ENCODE measurements around the gene TKFC. TPM values are rescaled to one million over a fixed set of nuclear protein-coding genes. Genes with fewer than 3 reads are reported as not detected.

The TKFC gene
- total and polyA plus RNA-seq, 12 donors, result 66.9 to 603 (median 252) TPM

DNA sequence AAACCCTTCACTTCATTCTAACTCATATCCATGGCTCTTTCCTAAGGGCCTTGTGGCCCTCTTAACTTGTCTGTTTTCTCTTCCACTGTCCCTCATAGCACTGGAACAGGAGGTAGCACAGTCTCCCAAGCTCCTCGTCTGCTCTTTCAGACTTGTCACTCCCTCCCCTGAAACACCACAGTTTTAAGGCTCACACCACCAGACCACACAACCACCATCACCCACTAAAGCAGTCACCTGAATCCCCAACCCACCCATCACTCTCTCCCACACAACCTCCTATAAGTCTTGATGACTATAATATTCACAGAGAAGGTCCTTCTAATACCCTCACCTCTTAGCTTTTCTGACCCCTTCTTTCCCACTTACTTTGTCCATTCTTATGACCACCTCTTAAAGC lies 26.8 kb upstream of the TKFC start:
- WGBS, 4 donors, result 89 to 95% (median 91%) methylated on average over 1 of the region's 1 CpG
- Histone ChIP-seq H3K27me3 (no peaks in the 10 kb centered on the region), H3K27ac (no peak overlapping the region), H3K4me1 (replicated peaks in 1 of 2) (no peaks in the 10 kb centered on the region), H3K9me3 (replicated peaks in 1 of 3) (no peaks in the 10 kb centered on the region), H3K4me3 (no peak overlapping the region), H3K36me3 (replicated peaks in 1 of 2) (peaks cover 0 to 100% of the 10 kb centered on the region in 2 donors)
- DNase-seq, result no peak
- no peak for TF ChIP-seq POLR2A (IDR thresholded peaks at IDR 0.05)
- TF ChIP-seq, protein P1, sequence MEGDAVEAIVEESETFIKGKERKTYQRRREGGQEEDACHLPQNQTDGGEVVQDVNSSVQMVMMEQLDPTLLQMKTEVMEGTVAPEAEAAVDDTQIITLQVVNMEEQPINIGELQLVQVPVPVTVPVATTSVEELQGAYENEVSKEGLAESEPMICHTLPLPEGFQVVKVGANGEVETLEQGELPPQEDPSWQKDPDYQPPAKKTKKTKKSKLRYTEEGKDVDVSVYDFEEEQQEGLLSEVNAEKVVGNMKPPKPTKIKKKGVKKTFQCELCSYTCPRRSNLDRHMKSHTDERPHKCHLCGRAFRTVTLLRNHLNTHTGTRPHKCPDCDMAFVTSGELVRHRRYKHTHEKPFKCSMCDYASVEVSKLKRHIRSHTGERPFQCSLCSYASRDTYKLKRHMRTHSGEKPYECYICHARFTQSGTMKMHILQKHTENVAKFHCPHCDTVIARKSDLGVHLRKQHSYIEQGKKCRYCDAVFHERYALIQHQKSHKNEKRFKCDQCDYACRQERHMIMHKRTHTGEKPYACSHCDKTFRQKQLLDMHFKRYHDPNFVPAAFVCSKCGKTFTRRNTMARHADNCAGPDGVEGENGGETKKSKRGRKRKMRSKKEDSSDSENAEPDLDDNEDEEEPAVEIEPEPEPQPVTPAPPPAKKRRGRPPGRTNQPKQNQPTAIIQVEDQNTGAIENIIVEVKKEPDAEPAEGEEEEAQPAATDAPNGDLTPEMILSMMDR (IDR thresholded peaks at IDR 0.05), result no peak
- intact Hi-C loops (cut with DNase I), result no loop called here

- no peak overlapping the region for H3K27ac ChIP-seq
- no peaks in the 10 kb centered on the region for H3K27me3 ChIP-seq
- intact Hi-C loops (cut with DNase I), result no loop called here
- WGBS, 4 donors, result 62 to 84% (median 83%) methylated on average over 1 of the region's 1 CpG
- no peaks in the 10 kb centered on the region for H3K4me1 ChIP-seq (replicated peaks in 1 of 2)
- no peak for DNase-seq
- TF ChIP-seq, protein P1 (IDR thresholded peaks at IDR 0.05), result no peak
- no peak for TF ChIP-seq POLR2A (IDR thresholded peaks at IDR 0.05)
- no peaks in the 10 kb centered on the region for H3K9me3 ChIP-seq (replicated peaks in 1 of 3)
- no peak overlapping the region for H3K4me3 ChIP-seq
- peaks cover 0 to 100% of the 10 kb centered on the region in 2 donors for H3K36me3 ChIP-seq (replicated peaks in 1 of 2)
Measured at GRCh38 chr11:61307354-61307753, 25.7 kb upstream of the TKFC start.

DNA sequence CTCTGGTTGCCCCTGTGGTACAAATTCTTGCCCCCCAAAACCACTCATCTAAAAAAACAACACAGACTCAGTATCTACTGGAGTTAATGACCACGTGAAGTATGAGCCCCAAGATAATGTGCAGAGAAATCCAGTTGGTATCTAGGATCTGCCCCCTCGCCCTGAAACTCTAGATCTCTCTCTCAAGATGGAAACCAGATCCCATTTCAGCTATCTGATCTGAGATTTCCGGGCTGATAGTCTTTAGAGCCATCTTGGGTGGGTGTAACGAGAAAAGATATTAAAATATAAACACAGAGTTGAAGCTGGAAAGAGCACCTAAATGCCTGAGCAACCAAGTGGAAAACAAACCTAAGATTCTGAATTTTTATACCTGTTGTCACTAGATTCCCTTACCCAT lies 23.9 kb upstream of the TKFC start:
- no peak for TF ChIP-seq POLR2A (IDR thresholded peaks at IDR 0.05)
- TF ChIP-seq, protein P1 (IDR thresholded peaks at IDR 0.05), result no peak
- Histone ChIP-seq H3K27me3 (no peaks in the 10 kb centered on the region), H3K36me3 (replicated peaks in 1 of 2) (peaks cover 0 to 100% of the 10 kb centered on the region in 2 donors), H3K4me3 (no peak overlapping the region), H3K4me1 (replicated peaks in 1 of 2) (no peaks in the 10 kb centered on the region), H3K9me3 (replicated peaks in 1 of 3) (no peaks in the 10 kb centered on the region), H3K27ac (no peak overlapping the region)
- intact Hi-C loops (cut with DNase I), result no loop called here
- 86 to 91% (median 89%) methylated on average over 4 of the region's 4 CpGs for WGBS, 4 donors
- no peak for DNase-seq

DNA sequence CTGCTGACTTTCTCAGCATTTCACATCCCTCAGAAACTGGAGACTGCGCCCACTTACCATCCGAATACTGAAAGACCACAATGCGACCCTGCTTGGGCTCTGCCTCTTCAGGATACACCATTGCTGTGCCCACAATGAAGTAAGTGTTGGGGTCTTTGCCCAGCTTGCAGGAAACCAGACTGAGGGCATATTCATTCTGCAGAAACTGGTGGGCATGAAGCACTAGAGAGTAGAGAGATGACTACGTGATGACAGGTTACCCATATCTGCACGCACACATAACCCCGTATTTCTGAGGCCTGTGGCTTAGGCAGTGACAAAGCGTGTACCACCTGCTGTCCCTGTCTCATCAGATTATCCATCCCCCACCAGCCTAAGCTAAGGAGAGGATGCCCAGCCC lies 23.3 kb upstream of the TKFC start:
- no peaks in the 10 kb centered on the region for H3K4me1 ChIP-seq (replicated peaks in 1 of 2)
- H3K9me3 ChIP-seq (replicated peaks in 1 of 3), result no peaks in the 10 kb centered on the region
- intact Hi-C loops (cut with DNase I), result no loop called here
- no peaks in the 10 kb centered on the region for H3K27me3 ChIP-seq
- no peak overlapping the region for H3K4me3 ChIP-seq
- 94 to 100% (median 95%) methylated on average over 5 to 7 of the region's 7 CpGs for WGBS, 4 donors
- no peak overlapping the region for H3K27ac ChIP-seq
- TF ChIP-seq, protein P1 (IDR thresholded peaks at IDR 0.05), result no peak
- TF ChIP-seq POLR2A (IDR thresholded peaks at IDR 0.05), result no peak
- DNase-seq, result no peak
- H3K36me3 ChIP-seq (replicated peaks in 1 of 2), result peaks cover 0 to 100% of the 10 kb centered on the region in 2 donors

All from adrenal gland (tissue), 12 donors.